ENCODE data around the gene PDGFB.

GRCh38 chr22:39230261-39231196 lies 14.3 kb downstream of the PDGFB start:
- TF ChIP-seq, protein P1, sequence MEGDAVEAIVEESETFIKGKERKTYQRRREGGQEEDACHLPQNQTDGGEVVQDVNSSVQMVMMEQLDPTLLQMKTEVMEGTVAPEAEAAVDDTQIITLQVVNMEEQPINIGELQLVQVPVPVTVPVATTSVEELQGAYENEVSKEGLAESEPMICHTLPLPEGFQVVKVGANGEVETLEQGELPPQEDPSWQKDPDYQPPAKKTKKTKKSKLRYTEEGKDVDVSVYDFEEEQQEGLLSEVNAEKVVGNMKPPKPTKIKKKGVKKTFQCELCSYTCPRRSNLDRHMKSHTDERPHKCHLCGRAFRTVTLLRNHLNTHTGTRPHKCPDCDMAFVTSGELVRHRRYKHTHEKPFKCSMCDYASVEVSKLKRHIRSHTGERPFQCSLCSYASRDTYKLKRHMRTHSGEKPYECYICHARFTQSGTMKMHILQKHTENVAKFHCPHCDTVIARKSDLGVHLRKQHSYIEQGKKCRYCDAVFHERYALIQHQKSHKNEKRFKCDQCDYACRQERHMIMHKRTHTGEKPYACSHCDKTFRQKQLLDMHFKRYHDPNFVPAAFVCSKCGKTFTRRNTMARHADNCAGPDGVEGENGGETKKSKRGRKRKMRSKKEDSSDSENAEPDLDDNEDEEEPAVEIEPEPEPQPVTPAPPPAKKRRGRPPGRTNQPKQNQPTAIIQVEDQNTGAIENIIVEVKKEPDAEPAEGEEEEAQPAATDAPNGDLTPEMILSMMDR (IDR thresholded peaks at IDR 0.05) = no peak
- no peak for TF ChIP-seq POLR2A (IDR thresholded peaks at IDR 0.05)

Measured in prostate gland (tissue), 2 donors.